HepG2 (cell line): ENCODE measurements around the gene CKAP2L. TPM values are rescaled to one million over a fixed set of nuclear protein-coding genes. Genes with fewer than 3 reads are reported as not detected.

ENCODE experiments used
- ATAC-seq: fragments of 200-7000 bp; cut with Tn5 transposase; 3 replicates; pipeline ENCODE4 v1.9.1; 2020; ENCODE audit warnings: mild to moderate bottlenecking, moderate library complexity
- BruUV-seq: library from RNA; stranded (reverse); fragments of 400-500 nt; replicated peaks from 2 replicates; lab custom pipeline; 2021; lab: Mats Ljungman, UMichigan
- CTCF ChIA-PET: fragments of 300-600 bp; formaldehyde crosslinking; extraction: SDS; loops from one replicate; lab custom pipeline; 2021; ENCODE audit warnings: low total read pairs, inconsistent platforms, low intra/inter-chr PET ratio; lab: Yijun Ruan, JAX
- POLR2A ChIA-PET: fragments of 350-600 bp; sonication (Branson Sonifier 250); formaldehyde crosslinking; loops from one replicate; lab custom pipeline; 2020; ENCODE audit warnings: antibody characterized with exemption, inconsistent platforms; lab: Yijun Ruan, JAX
- DNase-seq: peaks from one replicate; pipeline ENCODE4 v3.0.0-alpha.2; 2015; ENCODE audit warnings: low spot score
- FAIRE-seq: peaks from 3 replicates; lab custom pipeline; 2011; peaks lifted over from hg19 to GRCh38; lab: Jason Lieb, UNC
- H2AFZ ChIP-seq: one replicate; pipeline ENCODE4 v1.6.1; 2011; ENCODE audit warnings: low read length, inconsistent platforms
- H3K27ac ChIP-seq: fragments of 300-600 bp; 3 replicates; pipeline ENCODE4 v1.8.0; 2011; ENCODE audit warnings: mixed run types, mild to moderate bottlenecking, mixed read lengths, low read length, inconsistent platforms; ENCODE audit not compliant: insufficient read depth; ENCODE audit errors: extremely low read length
- H3K27me3 ChIP-seq, 2 experiments: fragments of 200-600 bp in 1 of 2; 2 replicates in 1 of 2; 3 replicates in 1 of 2; pipeline versions ENCODE4 v1.6.0 to v1.8.0; 2011; ENCODE audit warnings: low read length in 2 of 2, mild to moderate bottlenecking in 2 of 2, moderate library complexity in 2 of 2, inconsistent platforms in 1 of 2; ENCODE audit not compliant: insufficient read depth in 2 of 2, control insufficient read depth in 1 of 2
- H3K36me3 ChIP-seq, 2 experiments: fragments of 200-600 bp in 1 of 2; replicated peaks in 1 of 2; 2 replicates in 1 of 2; 3 replicates in 1 of 2; pipeline versions ENCODE4 v1.5.1 to v1.8.0; 2011; ENCODE audit warnings: low read length in 2 of 2, inconsistent platforms in 1 of 2; ENCODE audit not compliant: insufficient read depth in 2 of 2, control insufficient read depth in 1 of 2
- H3K4me1 ChIP-seq: 2 replicates; pipeline ENCODE4 v1.5.1; 2012; ENCODE audit warnings: low read length, inconsistent platforms; ENCODE audit not compliant: insufficient read depth
- H3K4me2 ChIP-seq: 2 replicates; pipeline ENCODE4 v1.6.0; 2011; ENCODE audit warnings: low read depth, low read length, inconsistent platforms
- H3K4me3 ChIP-seq, 3 experiments: fragments of 200-600 bp in 1 of 3; sonication (generic), shearing (Covaris generic) in 1 of 3; replicated peaks in 1 of 3; 2 replicates each; pipeline ENCODE4 v1.5.1; 2011 to 2016; ENCODE audit warnings: low read length in 3 of 3, inconsistent platforms in 2 of 3, low read depth in 2 of 3, mild to moderate bottlenecking in 2 of 3, control low read depth in 1 of 3, mixed read lengths in 1 of 3; ENCODE audit not compliant: insufficient read depth in 1 of 3
- H3K79me2 ChIP-seq: one replicate; pipeline ENCODE4 v1.6.1; 2011; ENCODE audit warnings: low read length, inconsistent platforms; ENCODE audit not compliant: insufficient read depth
- H3K9ac ChIP-seq: 2 replicates; pipeline ENCODE4 v1.6.0; 2011; ENCODE audit warnings: mild to moderate bottlenecking, low read depth, low read length, inconsistent platforms; ENCODE audit not compliant: insufficient read depth
- H3K9me3 ChIP-seq: 2 replicates; pipeline ENCODE4 v1.5.1; 2012; ENCODE audit warnings: mild to moderate bottlenecking, low read length
- H4K20me1 ChIP-seq: 2 replicates; pipeline ENCODE4 v1.6.0; 2011; ENCODE audit warnings: inconsistent platforms, mild to moderate bottlenecking, low read length, moderate library complexity; ENCODE audit not compliant: insufficient read depth
- CEBPB ChIP-seq: IDR thresholded peaks from 2 replicates; pipeline ENCODE4 v1.6.1; 2011; ENCODE audit warnings: low read depth, low read length, improper control_type of control experiment, borderline replicate concordance
- CHD4 ChIP-seq: fragments of 200-600 bp; sonication (generic); IDR thresholded peaks from 2 replicates; pipeline ENCODE4 v1.7.0; 2017; ENCODE audit warnings: mild to moderate bottlenecking, low read length, borderline replicate concordance
- MXD1 ChIP-seq: sonication (generic); formaldehyde crosslinking; IDR thresholded peaks from 2 replicates; pipeline ENCODE4 v1.4.0; 2020; ENCODE audit warnings: mild to moderate bottlenecking, missing genetic modification reagents
- RBAK ChIP-seq: sonication (generic); formaldehyde crosslinking; IDR thresholded peaks from 2 replicates; pipeline ENCODE4 v1.5.1; 2020; ENCODE audit warnings: mild to moderate bottlenecking, missing genetic modification reagents
- SIN3B ChIP-seq: fragments of 150-350 bp; IDR thresholded peaks from 2 replicates; pipeline ENCODE4 v1.6.1; 2014; ENCODE audit warnings: low read length
- SP5 ChIP-seq: IDR thresholded peaks from 2 replicates; pipeline ENCODE4 v1.6.1; 2016; ENCODE audit warnings: low read depth, borderline replicate concordance
- ZNF326 ChIP-seq: sonication (generic); formaldehyde crosslinking; IDR thresholded peaks from 2 replicates; pipeline ENCODE4 v1.4.0; 2020; ENCODE audit warnings: missing genetic modification reagents, borderline replicate concordance
- ZNF792 ChIP-seq: IDR thresholded peaks from 2 replicates; pipeline ENCODE4 v1.6.1; 2016
- WGBS: methylation state at CpG from one replicate; pipeline ENCODE4 v1.1.6; 2017; ENCODE audit warnings: low lambda C conversion rate; 5-methylcytosine and 5-hydroxymethylcytosine counted together
- in situ Hi-C: cut with HindIII; loops from 2 replicates; pipeline ENCODE4 v1.10.0; 2017; ENCODE audit warnings: low pct_unique_long_range_greater_than_20kb; ENCODE audit not compliant: extremely low pct_ligation_motif_present
- intact Hi-C: fragments of 100-400 bp; cut with micrococcal nuclease; formaldehyde crosslinking; loops from one replicate; pipeline ENCODE4 v1.10.0; 2022; ENCODE audit not compliant: unreplicated experiment
- polyA plus RNA-seq, 8 experiments: library from polyadenylated mRNA; depleted of rRNA in 3 of 8; stranded (reverse) in 7 of 8; unstranded in 1 of 8; fragments of >200 nt; fragmentation: Illumina TruSeq in 4 of 8; extraction: Trizol in 4 of 8; gene quantifications; 2 replicates each; pipeline versions ENCODE4 v1.2.1 to v1.2.3, GENCODE V29; 2011 to 2016; ENCODE audit warnings: low read depth in 4 of 8, missing spikeins in 1 of 8, mixed read lengths in 1 of 8; ENCODE audit not compliant: insufficient read depth in 1 of 8
- total RNA-seq, 5 experiments: library from RNA; depleted of rRNA; stranded (reverse); fragments of >200 nt; fragmentation: Illumina TruSeq; extraction: Trizol; gene quantifications; 2 replicates each; pipeline ENCODE4 v1.2.3, GENCODE V29; 2016; ENCODE audit warnings: low read depth in 1 of 5

Gene CKAP2L
- total and polyA plus RNA-seq, 2 of the 13 experiments (the other 11 are each of a cell fraction or from before 2014, with no cell fraction given), result 7.1 to 9.5 TPM

- FAIRE-seq, result no peak
- Histone ChIP-seq H3K36me3 (no peaks in the 10 kb centered on the region), H3K4me3 (no peak overlapping the region), H2AFZ (no peak overlapping the region), H3K4me1 (peaks cover 38% of the 10 kb centered on the region), H3K27me3 (no peaks in the 10 kb centered on the region), H4K20me1 (no peaks in the 10 kb centered on the region), H3K27ac (no peak overlapping the region), H3K79me2 (no peaks in the 10 kb centered on the region), H3K9me3 (no peaks in the 10 kb centered on the region), H3K4me2 (no peak overlapping the region), H3K9ac (no peak overlapping the region)
- 0% methylated on average over 1 of the region's 1 CpG for WGBS
- POLR2A ChIA-PET, result no interaction called here
- ATAC-seq, result no peak
- in situ Hi-C loops, result no loop called here
- intact Hi-C loops, result no loop called here
- DNase-seq, result no peak
- CTCF ChIA-PET, result no interaction called here
- no peak for TF ChIP-seq SP5
- no peak for TF ChIP-seq RBAK (CRISPR knock-in tag)
- TF ChIP-seq ZNF326 (CRISPR knock-in tag), result no peak
- no peak for TF ChIP-seq MXD1 (CRISPR knock-in tag)
- TF ChIP-seq CHD4, result no peak
- no peak for TF ChIP-seq CEBPB
- TF ChIP-seq SIN3B, result no peak
- BruUV-seq, result no TSS peak
Observed at GRCh38 chr2:112796486-112796885, 32.1 kb upstream of the CKAP2L start.

GRCh38 chr2:112795774-112796173, 31.4 kb upstream of the CKAP2L start:
- WGBS, result 84% methylated on average over 1 of the region's 1 CpG
- no peaks in the 10 kb centered on the region for H4K20me1 ChIP-seq
- TF ChIP-seq ZNF792 (CRISPR knock-in tag), result no peak
- TF ChIP-seq, all 625 proteins: peak for 0
- BruUV-seq, result no TSS peak
- POLR2A ChIA-PET, result no interaction called here
- no peak overlapping the region for H3K4me3 ChIP-seq
- no peak for FAIRE-seq
- H2AFZ ChIP-seq, result no peak overlapping the region
- CTCF ChIA-PET, result no interaction called here
- intact Hi-C loops (no loop called here), in situ Hi-C loops (no loop called here)
- H3K4me2 ChIP-seq, result no peak overlapping the region
- ATAC-seq, result no peak
- H3K9ac ChIP-seq, result no peak overlapping the region
- no peak for DNase-seq
- H3K4me1 ChIP-seq, result peaks cover 33% of the 10 kb centered on the region
- no peaks in the 10 kb centered on the region for H3K27me3 ChIP-seq
- H3K27ac ChIP-seq, result no peak overlapping the region
- H3K36me3 ChIP-seq, result no peaks in the 10 kb centered on the region
- no peaks in the 10 kb centered on the region for H3K9me3 ChIP-seq
- no peaks in the 10 kb centered on the region for H3K79me2 ChIP-seq
